NCI-H2227 treated with DMSO at 0.1 percent for 48 hours (cell line): ENCODE data around the gene ANTXRL.
"Not testable (repeated sequence)": the region's sequence is repeated elsewhere in the genome, so short reads cannot be mapped to it uniquely, and the experiment has no call there.

ENCODE experiments used
- DNase-seq: peaks from one replicate; lab custom pipeline; 2025; lab: John Stamatoyannopoulos, UW

ANTXRL gene

DNA sequence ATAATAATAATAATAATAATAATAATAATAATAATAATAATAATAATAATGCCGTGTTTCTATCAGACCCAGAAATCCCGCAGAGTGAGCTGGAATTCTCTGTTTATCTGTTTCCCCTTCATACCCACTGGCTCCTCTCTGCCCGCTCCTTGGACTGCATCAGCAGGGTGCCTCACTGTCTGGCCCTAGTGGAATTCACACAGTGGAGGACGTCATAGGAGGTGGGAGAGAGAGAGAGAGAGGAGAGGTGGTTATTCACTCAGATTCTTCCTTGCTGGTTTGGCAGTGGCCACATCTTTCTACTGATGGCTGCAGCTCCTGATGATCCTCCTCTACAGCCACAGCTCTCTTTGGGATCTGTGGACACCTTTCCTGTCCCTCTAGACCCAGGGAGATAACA lies 78.7 kb downstream of the ANTXRL start:
- DNase-seq: not testable (repeated sequence)

DNA sequence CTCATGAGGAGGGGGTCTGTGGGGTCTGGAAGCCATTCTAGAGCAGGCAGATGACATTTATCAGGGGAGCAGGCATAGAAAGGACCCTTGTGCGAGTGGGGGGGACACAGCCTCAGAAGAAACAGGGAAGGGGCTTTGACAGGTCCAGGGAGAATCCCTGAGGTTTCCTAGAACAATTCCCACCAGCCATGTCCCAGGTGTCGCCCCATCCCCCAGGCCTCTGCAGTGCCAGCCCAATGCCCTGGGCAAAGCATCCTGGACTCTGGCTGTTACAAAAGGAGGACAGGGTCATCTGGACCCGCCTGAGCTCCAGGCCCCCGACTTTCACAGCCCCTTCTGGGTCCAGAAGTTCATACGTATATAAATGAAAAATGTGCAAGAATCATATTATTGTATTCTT lies 80.4 kb downstream of the ANTXRL start:
- DNase-seq: not testable (repeated sequence)

DNA sequence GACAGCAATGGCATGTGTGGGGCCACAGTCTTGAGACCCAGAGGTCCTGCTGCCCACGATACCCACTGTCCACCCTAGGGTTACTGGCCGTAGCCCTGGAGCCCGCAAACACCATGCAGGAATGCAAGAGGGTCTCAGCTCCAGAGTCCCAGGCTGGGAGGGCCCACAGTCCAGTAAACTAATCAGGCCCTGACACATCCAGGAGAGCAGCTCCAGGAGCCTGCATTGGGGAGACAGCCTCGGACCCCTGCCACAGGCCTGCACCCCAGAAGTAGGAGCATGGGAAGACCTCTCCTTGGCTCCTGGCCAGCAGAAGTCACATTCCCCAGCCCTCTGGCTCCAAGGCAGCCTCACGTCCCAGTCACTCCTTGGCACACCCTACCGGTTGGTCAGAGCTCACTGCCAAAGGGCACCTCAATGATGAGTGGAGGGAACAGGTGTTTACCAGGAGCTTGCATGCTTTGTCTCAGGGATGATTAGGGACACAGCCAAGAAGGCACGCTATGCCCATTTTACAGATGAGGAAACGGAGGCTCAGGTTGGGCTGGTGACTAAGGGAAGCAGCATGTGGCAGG lies 81.0 kb downstream of the ANTXRL start:
- not testable (repeated sequence) for DNase-seq

DNA sequence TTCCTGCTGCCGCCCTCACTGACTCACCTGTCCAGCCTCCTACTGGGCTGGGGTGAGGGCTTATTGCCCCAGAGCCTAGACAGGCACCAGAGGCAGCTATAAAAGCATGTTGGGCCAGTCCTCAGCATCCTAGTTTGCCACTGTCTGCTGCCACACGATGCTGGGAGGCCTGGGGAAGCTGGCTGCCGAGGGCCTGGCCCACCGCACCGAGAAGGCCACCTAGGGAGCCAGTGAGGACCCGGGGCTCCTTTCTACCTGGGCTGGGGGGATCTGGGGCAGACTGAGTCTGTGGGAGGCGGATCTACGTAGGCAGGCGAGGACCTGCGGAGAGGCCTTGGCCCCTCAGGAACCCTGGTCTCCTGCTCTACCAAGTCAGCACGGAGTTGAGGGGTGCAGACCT lies 82.2 kb downstream of the ANTXRL start:
- DNase-seq: not testable (repeated sequence)

DNA sequence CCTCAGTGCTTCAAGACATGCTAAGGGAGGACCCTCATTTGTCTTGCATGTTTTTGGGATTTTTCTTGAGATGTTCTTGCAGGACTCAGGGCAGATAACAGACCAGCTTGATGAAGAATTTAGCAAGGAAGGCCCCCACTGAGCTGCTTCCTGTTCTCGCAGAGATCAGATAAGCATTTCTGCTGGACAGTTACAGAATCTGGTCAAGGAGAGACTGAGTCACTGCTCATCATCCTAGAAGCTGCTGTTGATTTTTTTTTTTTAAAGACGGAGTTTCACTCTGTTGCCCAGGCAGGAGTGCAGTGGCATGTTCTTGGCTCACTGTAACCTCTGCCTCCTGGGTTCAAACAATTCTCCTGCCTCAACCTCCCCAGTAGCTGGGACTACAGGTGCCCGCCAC lies 87.6 kb downstream of the ANTXRL start:
- DNase-seq: not testable (repeated sequence)

DNA sequence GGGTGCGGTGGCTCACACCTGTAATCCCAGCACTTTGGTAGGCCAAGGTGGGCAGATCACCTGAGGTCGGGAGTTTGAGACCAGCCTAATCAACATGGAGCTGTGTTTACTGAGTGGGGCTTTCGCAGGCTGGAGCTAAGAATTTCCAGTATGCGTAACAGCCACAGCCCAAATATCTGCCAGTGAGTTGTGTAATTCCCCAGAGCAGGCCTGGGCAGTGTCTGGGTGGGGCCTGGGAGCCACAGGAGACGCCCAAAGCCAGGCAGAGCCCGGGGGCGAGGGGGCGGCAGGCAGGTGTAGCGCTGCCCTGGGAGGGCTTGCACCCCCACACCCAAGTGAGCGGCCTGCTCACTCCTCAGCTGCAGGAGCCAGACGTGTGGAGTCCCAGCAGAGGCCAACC lies 88.6 kb downstream of the ANTXRL start, which contains the start of gene ANXA8L1:
Gene ANXA8L1, plus strand, starts transcription at position 371 of the 400 bp plus-strand sequence. CDS start 76 bp downstream, outside the sequence.
- DNase-seq: not testable (repeated sequence)

DNA sequence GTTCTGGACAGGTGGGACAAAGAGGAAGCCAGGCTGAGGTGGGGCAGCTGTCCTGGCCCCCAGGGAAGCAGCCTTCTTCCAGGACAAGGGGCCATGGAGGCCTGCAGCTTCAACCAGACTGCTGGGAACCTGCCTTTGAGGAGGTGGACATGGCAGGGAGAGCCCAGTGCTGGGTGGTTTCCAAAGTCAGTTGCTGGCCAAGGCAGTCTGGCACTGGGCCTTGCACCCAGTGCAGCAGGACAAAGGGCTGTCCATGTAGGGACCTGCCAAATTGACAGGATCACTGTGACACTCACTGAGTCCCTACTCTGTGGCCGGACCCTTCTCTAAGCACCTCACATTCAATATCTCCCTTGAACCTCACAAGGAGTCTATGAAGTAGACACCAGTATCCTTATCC lies 90.2 kb downstream of the ANTXRL start:
- DNase-seq: not testable (repeated sequence)

DNA sequence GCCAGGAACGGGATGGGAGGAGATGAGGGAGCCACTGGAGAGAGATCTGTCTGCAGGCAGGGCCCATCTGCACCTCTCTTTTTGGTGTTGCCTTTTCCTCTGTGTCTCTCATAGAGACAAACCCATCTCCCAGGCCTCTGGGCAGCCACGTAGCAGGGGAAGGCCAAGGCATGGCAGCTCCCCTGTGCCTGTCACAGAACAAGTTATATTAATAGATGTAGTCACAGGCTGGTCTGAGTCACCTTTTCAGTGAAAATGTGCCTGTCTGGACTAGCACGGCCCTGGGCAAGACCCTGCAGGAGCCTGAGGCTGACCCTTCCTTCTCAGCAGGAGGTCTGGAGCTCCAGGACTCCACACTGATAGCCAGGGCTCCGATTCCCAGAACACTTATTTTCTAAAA lies 90.9 kb downstream of the ANTXRL start:
- not testable (repeated sequence) for DNase-seq

DNA sequence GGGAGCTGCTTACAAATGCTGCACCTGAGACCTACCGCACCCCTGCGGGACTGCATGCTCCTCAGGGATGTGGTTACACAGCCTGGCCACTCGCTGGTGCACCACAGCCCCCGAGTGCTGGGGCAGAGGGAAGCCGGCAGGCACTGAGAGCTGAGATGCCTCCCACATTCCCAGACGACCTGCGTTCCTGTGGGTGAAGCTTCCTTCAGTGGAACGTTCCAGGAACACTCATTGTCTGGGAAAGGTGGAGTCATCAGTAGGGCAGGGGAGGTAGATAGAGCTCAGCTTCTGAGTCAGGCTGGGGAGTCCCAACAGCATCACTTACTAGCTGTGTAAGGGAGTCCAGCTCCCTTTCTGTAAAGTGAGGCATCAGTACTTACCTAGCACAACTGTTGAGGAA lies 91.3 kb downstream of the ANTXRL start:
- not testable (repeated sequence) for DNase-seq

DNA sequence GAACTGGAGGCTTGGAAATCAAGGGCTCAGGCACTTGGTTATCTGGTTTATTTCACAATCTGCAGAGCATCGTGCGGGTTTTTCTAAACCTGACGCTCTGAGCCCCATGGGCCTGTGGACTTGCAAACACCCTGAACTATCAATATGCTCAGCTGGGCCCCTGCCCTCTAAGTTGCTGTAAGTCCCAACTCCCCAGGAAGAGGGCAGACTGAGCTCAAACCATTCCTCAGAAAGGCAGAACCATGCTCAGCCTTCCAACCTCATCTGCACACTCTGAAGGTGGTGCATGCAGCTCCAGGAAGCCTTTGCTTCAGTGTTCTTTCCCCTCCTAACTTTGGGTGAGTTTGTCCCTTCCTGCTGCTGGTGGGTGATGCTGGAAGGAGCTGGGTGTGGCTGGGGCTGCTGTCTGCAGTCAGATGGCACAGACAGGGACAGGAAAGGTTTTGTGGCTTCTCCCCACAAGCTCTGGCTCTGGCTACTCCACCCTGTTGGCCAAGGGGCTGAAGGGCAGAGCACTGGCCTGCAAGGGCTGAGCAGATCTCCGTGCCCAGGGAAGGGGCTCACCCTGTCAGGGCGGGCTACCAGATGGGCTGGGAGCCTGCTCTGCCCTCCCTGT lies 92.5 kb downstream of the ANTXRL start:
- not testable (repeated sequence) for DNase-seq
